ENCODE data around the gene MSRB3.
"Not testable (repeated sequence)": the region's sequence is repeated elsewhere in the genome, so short reads cannot be mapped to it uniquely, and the experiment has no call there.

The MSRB3 gene

GRCh38 chr12:65460063-65460462, 181.6 kb downstream of the MSRB3 start:
- DNase-seq: no peak

DNA sequence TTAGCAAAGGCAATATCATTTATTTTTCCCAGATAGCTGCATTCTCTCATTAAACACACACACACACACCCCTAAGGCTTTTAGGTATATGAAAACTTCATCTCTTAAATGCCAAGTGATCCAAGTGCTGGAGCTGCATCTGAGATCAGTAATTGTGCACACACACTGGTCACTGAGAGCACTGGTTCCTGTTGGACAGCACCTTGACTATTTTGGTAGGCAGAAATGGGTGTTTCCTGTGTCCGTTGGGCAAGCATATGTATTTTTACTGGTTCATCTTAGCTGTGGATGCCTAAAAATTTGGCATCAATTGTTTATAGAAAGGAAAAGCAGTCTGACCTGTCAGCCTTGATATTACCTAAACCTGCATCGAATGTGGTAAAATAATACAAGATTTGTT, 182.5 kb downstream of the MSRB3 start:
- DNase-seq: no peak

GRCh38 chr12:65462484-65462883, 184.0 kb downstream of the MSRB3 start:
- no peak for DNase-seq

DNA sequence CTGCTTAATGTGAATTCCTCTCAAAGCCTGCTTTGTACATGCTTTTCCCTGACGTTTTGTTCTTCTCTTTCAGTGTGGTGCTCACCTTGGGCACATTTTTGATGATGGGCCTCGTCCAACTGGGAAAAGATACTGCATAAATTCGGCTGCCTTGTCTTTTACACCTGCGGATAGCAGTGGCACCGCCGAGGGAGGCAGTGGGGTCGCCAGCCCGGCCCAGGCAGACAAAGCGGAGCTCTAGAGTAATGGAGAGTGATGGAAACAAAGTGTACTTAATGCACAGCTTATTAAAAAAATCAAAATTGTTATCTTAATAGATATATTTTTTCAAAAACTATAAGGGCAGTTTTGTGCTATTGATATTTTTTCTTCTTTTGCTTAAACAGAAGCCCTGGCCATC, 184.6 kb downstream of the MSRB3 start:
- DNase-seq: no peak

DNA sequence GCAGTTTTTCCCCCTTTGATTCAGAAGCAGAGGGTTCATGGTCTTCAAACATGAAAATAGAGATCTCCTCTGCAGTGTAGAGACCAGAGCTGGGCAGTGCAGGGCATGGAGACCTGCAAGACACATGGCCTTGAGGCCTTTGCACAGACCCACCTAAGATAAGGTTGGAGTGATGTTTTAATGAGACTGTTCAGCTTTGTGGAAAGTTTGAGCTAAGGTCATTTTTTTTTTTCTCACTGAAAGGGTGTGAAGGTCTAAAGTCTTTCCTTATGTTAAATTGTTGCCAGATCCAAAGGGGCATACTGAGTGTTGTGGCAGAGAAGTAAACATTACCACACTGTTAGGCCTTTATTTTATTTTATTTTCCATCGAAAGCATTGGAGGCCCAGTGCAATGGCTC, 185.1 kb downstream of the MSRB3 start:
- DNase-seq: no peak

GRCh38 chr12:65464930-65465329, 186.4 kb downstream of the MSRB3 start:
- DNase-seq: no peak

DNA sequence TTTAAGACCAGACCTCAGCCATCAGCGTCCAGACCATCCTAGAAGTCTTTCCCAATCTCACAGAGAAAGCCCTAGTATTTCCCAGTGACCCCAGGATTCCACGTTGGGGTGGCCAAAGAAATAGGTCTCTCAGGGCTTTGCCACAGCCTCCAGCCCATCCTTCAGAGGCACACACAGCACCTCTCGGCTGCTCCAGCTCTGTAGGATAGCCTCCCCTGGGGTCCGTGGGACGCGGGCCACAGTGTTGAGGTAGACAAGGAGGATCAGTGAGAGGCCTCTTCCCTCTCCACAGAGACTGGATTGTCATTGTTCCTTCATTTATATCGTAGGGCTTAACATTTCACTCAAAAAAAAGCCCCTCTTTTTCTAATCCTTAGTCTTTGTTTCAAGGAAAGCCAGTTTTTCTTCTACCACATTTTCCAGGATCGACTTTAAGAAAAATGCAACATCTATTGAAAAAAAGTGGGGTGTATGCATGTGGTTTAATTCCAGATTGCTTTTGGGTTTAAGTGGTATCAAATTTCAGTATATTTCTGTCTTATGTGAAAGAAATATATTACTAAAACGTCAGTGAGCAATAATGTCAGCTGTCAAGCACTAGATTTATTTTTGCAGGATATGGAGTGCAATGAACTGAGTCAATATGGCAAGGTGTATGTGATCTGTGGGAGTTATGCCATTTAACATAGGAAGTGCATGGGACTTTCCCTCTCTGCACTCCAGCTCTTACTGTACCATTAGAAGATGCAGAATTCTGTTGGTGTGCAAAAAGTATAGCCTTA, 187.5 kb downstream of the MSRB3 start:
- DNase-seq: no peak

- no peak for DNase-seq
Observed at GRCh38 chr12:65466911-65467310, 188.4 kb downstream of the MSRB3 start.

- no peak for DNase-seq
Observed at GRCh38 chr12:65470256-65470655, 191.8 kb downstream of the MSRB3 start.

DNA sequence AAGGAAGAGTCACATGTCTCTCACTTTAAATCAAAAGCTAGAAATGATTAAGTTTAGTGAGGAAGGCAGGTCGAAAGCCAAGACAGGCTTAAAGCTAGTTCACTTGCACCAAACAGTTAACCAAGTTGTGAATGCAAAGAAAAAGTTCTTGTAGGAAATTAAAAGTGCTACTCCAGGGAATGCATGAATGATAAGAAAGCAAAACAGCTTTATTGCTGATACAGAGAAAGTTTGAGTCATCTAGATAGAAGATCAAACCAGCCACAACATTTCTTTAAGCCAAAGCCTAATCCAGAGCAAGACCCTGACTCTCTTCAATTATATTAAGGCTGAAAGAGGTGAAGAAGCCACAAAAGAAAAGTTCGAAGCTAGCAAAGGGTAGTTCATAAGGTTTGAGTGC, 193.6 kb downstream of the MSRB3 start:
- no peak for DNase-seq

GRCh38 chr12:65474831-65475230, 196.3 kb downstream of the MSRB3 start:
- no peak for DNase-seq

DNA sequence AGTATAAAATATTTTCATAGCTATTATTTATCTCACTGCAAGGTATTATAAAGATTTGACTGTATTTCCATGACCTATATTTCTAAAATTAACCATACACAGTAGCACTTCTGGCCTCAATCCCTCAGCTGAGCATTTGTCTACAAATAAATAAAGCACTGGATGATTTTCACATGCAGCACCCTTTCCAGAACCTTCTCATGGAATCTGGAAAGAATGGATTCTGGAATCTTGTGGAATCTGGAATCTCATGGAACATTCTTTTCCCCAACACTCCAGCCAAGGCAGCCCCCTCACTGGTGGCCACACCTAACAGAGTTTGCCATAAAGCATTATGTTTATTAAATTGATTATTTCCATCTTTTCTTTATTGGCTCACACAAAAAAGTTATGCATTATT, 199.2 kb downstream of the MSRB3 start:
- DNase-seq: no peak

- DNase-seq: not testable (repeated sequence)
Observed at GRCh38 chr12:65483891-65484516, 205.5 kb downstream of the MSRB3 start.

DNA sequence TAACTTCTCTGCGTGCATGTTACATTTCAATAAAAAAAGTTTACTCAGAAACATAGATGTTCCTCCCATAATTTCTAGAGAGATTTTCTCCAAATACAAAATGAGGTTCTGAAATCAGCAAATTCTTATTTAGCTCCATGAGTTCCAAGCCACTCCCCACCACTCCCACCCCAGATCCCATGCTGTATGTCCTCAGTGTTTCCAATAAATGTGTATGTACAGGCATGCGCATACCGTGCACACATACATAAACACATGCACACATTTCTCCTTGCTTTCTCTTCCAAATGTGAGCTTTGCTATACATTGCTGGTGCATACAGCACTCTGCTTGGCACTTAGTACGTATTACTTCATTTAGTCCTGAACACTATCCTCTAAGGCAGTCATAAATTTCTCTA, 209.7 kb downstream of the MSRB3 start:
- DNase-seq: no peak

- DNase-seq: no peak
Observed at GRCh38 chr12:65490250-65490649, 211.8 kb downstream of the MSRB3 start.

GRCh38 chr12:65492998-65493912, 214.8 kb downstream of the MSRB3 start:
- DNase-seq: no peak

DNA sequence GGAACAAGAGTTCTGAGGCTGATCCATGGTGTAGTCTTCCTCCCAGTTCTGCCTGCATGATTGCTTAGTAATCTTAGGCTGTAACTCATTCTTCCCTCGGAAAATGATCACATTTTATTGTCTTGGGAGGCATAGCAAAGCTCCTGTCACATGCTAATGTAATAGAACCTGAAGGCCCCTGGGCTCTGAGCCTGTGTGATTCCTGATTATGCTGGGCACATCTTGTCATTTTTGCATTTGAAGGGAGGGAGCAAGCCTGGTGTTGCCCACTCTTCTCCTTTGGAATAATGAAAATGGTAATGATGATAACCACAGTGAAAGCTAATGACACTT, 215.4 kb downstream of the MSRB3 start:
- no peak for DNase-seq

GRCh38 chr12:65494537-65494936, 216.1 kb downstream of the MSRB3 start:
- no peak for DNase-seq

DNA sequence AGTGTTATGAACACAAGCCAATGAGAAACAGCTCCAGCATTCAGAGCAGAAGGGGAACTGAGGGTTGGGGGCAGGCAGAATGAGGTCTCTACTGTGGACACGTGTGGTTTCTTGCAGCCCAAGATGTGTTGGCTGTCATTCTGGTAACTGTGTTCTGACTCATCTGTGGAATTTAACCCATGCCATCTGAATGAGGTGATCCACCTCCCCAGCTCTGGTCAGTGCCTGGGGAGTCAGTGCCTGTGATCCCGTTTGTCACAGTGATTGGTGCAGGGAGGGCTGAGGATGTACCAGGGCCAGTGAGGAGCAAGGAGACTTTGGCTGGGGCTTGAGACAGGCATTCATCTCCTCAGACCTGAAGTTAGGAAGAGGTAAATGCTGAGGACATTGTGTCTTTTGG, 216.8 kb downstream of the MSRB3 start:
- DNase-seq: no peak

GRCh38 chr12:65496617-65497016, 218.1 kb downstream of the MSRB3 start:
- no peak for DNase-seq

DNA sequence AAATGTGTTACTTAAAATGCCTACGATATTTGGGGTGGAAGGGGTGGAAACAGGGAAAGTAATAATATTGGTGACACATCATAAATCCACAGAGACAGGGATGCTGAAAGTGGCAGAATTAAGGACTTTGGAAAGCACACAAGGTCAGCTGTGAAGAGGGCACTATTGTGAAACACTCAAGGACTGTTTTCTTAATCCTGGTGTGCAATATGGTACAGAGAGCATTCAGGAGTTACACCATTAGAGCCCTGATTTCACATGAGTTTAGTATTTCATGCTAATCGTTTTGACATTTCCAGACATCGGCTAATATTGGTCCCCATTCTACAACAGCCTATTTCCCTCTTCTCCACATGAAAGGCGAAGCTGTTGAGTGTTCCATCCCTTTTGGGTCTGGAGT, 219.2 kb downstream of the MSRB3 start:
- no peak for DNase-seq

- DNase-seq: no peak
Observed at GRCh38 chr12:65499167-65499566, 220.7 kb downstream of the MSRB3 start.

GRCh38 chr12:65500091-65500900, 221.8 kb downstream of the MSRB3 start:
- DNase-seq: no peak
